HepG2 (cell line): ENCODE results near the gene APOC1. TPM values are rescaled to one million over a fixed set of nuclear protein-coding genes. Genes with fewer than 3 reads are reported as not detected.

Experiments
- CC2D1A ChIP-seq: sonication (generic); formaldehyde crosslinking; IDR thresholded peaks from 2 replicates; pipeline ENCODE4 v1.8.1; 2023; ENCODE audit warnings: mild to moderate bottlenecking, missing genetic modification reagents
- ELF1 ChIP-seq: sonication (generic); formaldehyde crosslinking; IDR thresholded peaks from 2 replicates; pipeline ENCODE4 v1.4.0; 2020; ENCODE audit warnings: missing genetic modification reagents
- HNF4A ChIP-seq: sonication (generic); formaldehyde crosslinking; IDR thresholded peaks from 2 replicates; pipeline ENCODE4 v1.4.0; 2020; ENCODE audit warnings: missing genetic modification reagents
- PRDM10 ChIP-seq: sonication (generic); formaldehyde crosslinking; IDR thresholded peaks from 2 replicates; pipeline ENCODE4 v1.4.0; 2020; ENCODE audit warnings: low read depth, missing genetic modification reagents
- SNAPC4 ChIP-seq: sonication (generic); formaldehyde crosslinking; IDR thresholded peaks from 2 replicates; pipeline ENCODE4 v1.4.0; 2020; ENCODE audit warnings: mild to moderate bottlenecking, missing genetic modification reagents
- SPEN ChIP-seq: sonication (generic); formaldehyde crosslinking; IDR thresholded peaks from 2 replicates; pipeline ENCODE4 v1.5.1; 2020; ENCODE audit warnings: low read depth, mild to moderate bottlenecking, missing genetic modification reagents
- TEF ChIP-seq: sonication (generic); formaldehyde crosslinking; IDR thresholded peaks from 2 replicates; pipeline ENCODE4 v1.5.0; 2020; ENCODE audit warnings: missing genetic modification reagents
- ZNF687 ChIP-seq: sonication (generic); formaldehyde crosslinking; IDR thresholded peaks from 2 replicates; pipeline ENCODE4 v1.5.1; 2020; ENCODE audit warnings: mild to moderate bottlenecking, missing genetic modification reagents, moderate library complexity
- ZNF773 ChIP-seq: sonication (generic); formaldehyde crosslinking; IDR thresholded peaks from 2 replicates; pipeline ENCODE4 v1.4.0; 2020; ENCODE audit warnings: missing genetic modification reagents, borderline replicate concordance
- ZNF775 ChIP-seq: sonication (generic); formaldehyde crosslinking; IDR thresholded peaks from 2 replicates; pipeline ENCODE4 v1.4.0; 2020; ENCODE audit warnings: missing genetic modification reagents, mild to moderate bottlenecking, moderate library complexity, borderline replicate concordance
- ZNF777 ChIP-seq: sonication (generic); formaldehyde crosslinking; IDR thresholded peaks from 2 replicates; pipeline ENCODE4 v1.4.0; 2020; ENCODE audit warnings: missing genetic modification reagents
- ZNF841 ChIP-seq: sonication (generic); formaldehyde crosslinking; IDR thresholded peaks from 2 replicates; pipeline ENCODE4 v1.8.1; 2023; ENCODE audit warnings: missing genetic modification reagents, borderline replicate concordance
- polyA plus RNA-seq, 8 experiments: library from polyadenylated mRNA; depleted of rRNA in 3 of 8; stranded (reverse) in 7 of 8; unstranded in 1 of 8; fragments of >200 nt; fragmentation: Illumina TruSeq in 4 of 8; extraction: Trizol in 4 of 8; gene quantifications; 2 replicates each; pipeline versions ENCODE4 v1.2.1 to v1.2.3, GENCODE V29; 2011 to 2016; ENCODE audit warnings: low read depth in 4 of 8, missing spikeins in 1 of 8, mixed read lengths in 1 of 8; ENCODE audit not compliant: insufficient read depth in 1 of 8
- total RNA-seq, 5 experiments: library from RNA; depleted of rRNA; stranded (reverse); fragments of >200 nt; fragmentation: Illumina TruSeq; extraction: Trizol; gene quantifications; 2 replicates each; pipeline ENCODE4 v1.2.3, GENCODE V29; 2016; ENCODE audit warnings: low read depth in 1 of 5

Gene APOC1
- total and polyA plus RNA-seq, 2 of the 13 experiments (the other 11 are each of a cell fraction or from before 2014, with no cell fraction given), result 600 to 1,235 TPM

- TF ChIP-seq TEF (no peak), ZNF777 (CRISPR knock-in tag) (no peak), ZNF775 (CRISPR knock-in tag) (no peak), ZNF841 (CRISPR knock-in tag) (no peak), SPEN (CRISPR knock-in tag) (0 out of 2 replicates have a peak, but pooled peaks have one; percentile 5), ZNF687 (CRISPR knock-in tag) (peak; percentile 60), PRDM10 (no peak), ZNF773 (no peak), HNF4A (no peak), ELF1 (0 out of 2 replicates have a peak, but pooled peaks have one; percentile 45), CC2D1A (CRISPR knock-in tag) (no peak), SNAPC4 (no peak)
These were observed 23.2 kb upstream of the APOC1 start, which contains the start of gene TOMM40 (continued) for GRCh38 chr19:44891016-44891882.
